Stimulated activated CD4-positive, alpha-beta T cell treated with anti-CD3 and anti-CD28 coated beads, Interleukin-2, amount 100 ng/mL, for 48 hours (primary cell): ENCODE results near the gene RAB4B.
"Not testable (repeated sequence)": the region's sequence is repeated elsewhere in the genome, so short reads cannot be mapped to it uniquely, and the experiment has no call there.

Experiments used
- DNase-seq, 2 donors: peaks; one replicate each; pipeline ENCODE4 v3.0.0-alpha.2; 2020

The RAB4B gene

GRCh38 chr19:40781140-40781539, 3.1 kb downstream of the RAB4B start:
- no peak for DNase-seq

GRCh38 chr19:40783711-40784110, 5.7 kb downstream of the RAB4B start:
- no peak for DNase-seq

GRCh38 chr19:40784146-40784545, 6.1 kb downstream of the RAB4B start:
- DNase-seq = not testable (repeated sequence)

GRCh38 chr19:40785526-40785925, 7.5 kb downstream of the RAB4B start:
- no peak for DNase-seq

- DNase-seq = no peak
Measured at GRCh38 chr19:40786060-40787037, 8.3 kb downstream of the RAB4B start.

- no peak for DNase-seq
Measured at GRCh38 chr19:40791349-40791748, 13.3 kb downstream of the RAB4B start.

GRCh38 chr19:40791996-40792395, 13.9 kb downstream of the RAB4B start:
- no peak for DNase-seq

GRCh38 chr19:40797166-40797962, 19.3 kb downstream of the RAB4B start:
- no peak for DNase-seq

GRCh38 chr19:40797963-40798682, 20.1 kb downstream of the RAB4B start:
- peak; percentile 50 to 53 for DNase-seq

GRCh38 chr19:40798683-40799557, 20.9 kb downstream of the RAB4B start, which contains the start of gene EGLN2:
Gene EGLN2 (plus strand): TSS chr19:40799191. CDS start chr19:40800573, 1,382 bp downstream.
- peak; percentile 100 for DNase-seq

GRCh38 chr19:40799558-40800338, 21.7 kb downstream of the RAB4B start:
- no peak for DNase-seq

GRCh38 chr19:40800339-40800996, 22.4 kb downstream of the RAB4B start:
- no peak for DNase-seq

GRCh38 chr19:40800997-40801377, 22.9 kb downstream of the RAB4B start:
- DNase-seq = no peak

- no peak for DNase-seq
Measured at GRCh38 chr19:40801426-40802299, 23.6 kb downstream of the RAB4B start.

GRCh38 chr19:40802300-40803169, 24.5 kb downstream of the RAB4B start:
- no peak for DNase-seq

- no peak for DNase-seq
Measured at GRCh38 chr19:40803170-40803856, 25.3 kb downstream of the RAB4B start.

GRCh38 chr19:40803857-40804782, 26.1 kb downstream of the RAB4B start:
- no peak for DNase-seq
